Testis (tissue), 2 donors: ENCODE results near the gene ENO1.

Experiments used
- CTCF ChIP-seq, 3 experiments: fragments of 450-650 bp in 2 of 3; fragments of 200-600 bp in 1 of 3; sonication (generic) in 1 of 3; IDR thresholded peaks; one replicate each; pipeline ENCODE4 v1.5.1; 2016 to 2019; ENCODE audit warnings: antibody characterized with exemption in 3 of 3, mild to moderate bottlenecking in 2 of 3, moderate library complexity in 1 of 3
- POLR2A ChIP-seq: fragments of 450-650 bp; IDR thresholded peaks from one replicate; pipeline ENCODE4 v1.6.1; 2017; ENCODE audit warnings: antibody characterized with exemption, mild to moderate bottlenecking, moderate library complexity

- no peak for TF ChIP-seq POLR2A
- TF ChIP-seq CTCF (IDR thresholded peaks at IDR 0.05): no peak
Measured at GRCh38 chr1:8816264-8816663, 62.2 kb downstream of the ENO1 start.
